Measurements from ENCODE around the gene C10orf67.

The C10orf67 gene

GRCh38 chr10:23317416-23317815, 27.2 kb downstream of the C10orf67 start:
- TF ChIP-seq GATA2 (IDR thresholded peaks at IDR 0.05; ENCODE audit: low read depth, low read length) (no peak), GATA3 (IDR thresholded peaks at IDR 0.05; ENCODE audit: low read depth, low read length) (no peak)

- TF ChIP-seq GATA2 (IDR thresholded peaks at IDR 0.05; ENCODE audit: low read depth, low read length) (no peak), GATA3 (IDR thresholded peaks at IDR 0.05; ENCODE audit: low read depth, low read length) (no peak)
These were observed 28.2 kb downstream of the C10orf67 start for GRCh38 chr10:23316406-23316805.

GRCh38 chr10:23315966-23316365, 28.6 kb downstream of the C10orf67 start:
- TF ChIP-seq GATA3 (IDR thresholded peaks at IDR 0.05; ENCODE audit: low read depth, low read length) (no peak), GATA2 (IDR thresholded peaks at IDR 0.05; ENCODE audit: low read depth, low read length) (no peak)

GRCh38 chr10:23314835-23315239, 29.8 kb downstream of the C10orf67 start:
- TF ChIP-seq GATA2 (IDR thresholded peaks at IDR 0.05; ENCODE audit: low read depth, low read length) (no peak), GATA3 (IDR thresholded peaks at IDR 0.05; ENCODE audit: low read depth, low read length) (no peak)

- TF ChIP-seq GATA3 (IDR thresholded peaks at IDR 0.05; ENCODE audit: low read depth, low read length) (no peak), GATA2 (IDR thresholded peaks at IDR 0.05; ENCODE audit: low read depth, low read length) (no peak)
These were observed 33.6 kb downstream of the C10orf67 start for GRCh38 chr10:23311034-23311433.

GRCh38 chr10:23310404-23310803, 34.2 kb downstream of the C10orf67 start:
- no peak for TF ChIP-seq GATA3 (IDR thresholded peaks at IDR 0.05; ENCODE audit: low read depth, low read length)
- TF ChIP-seq GATA2 (IDR thresholded peaks at IDR 0.05; ENCODE audit: low read depth, low read length): no peak

GRCh38 chr10:23294638-23295247, 49.9 kb downstream of the C10orf67 start:
- TF ChIP-seq GATA2 (IDR thresholded peaks at IDR 0.05; ENCODE audit: low read depth, low read length) (no peak), GATA3 (IDR thresholded peaks at IDR 0.05; ENCODE audit: low read depth, low read length) (no peak)

GRCh38 chr10:23293973-23294590, 50.5 kb downstream of the C10orf67 start:
- no peak for TF ChIP-seq GATA3 (IDR thresholded peaks at IDR 0.05; ENCODE audit: low read depth, low read length)
- TF ChIP-seq GATA2 (IDR thresholded peaks at IDR 0.05; ENCODE audit: low read depth, low read length): no peak

GRCh38 chr10:23293145-23293724, 51.4 kb downstream of the C10orf67 start:
- TF ChIP-seq GATA2 (IDR thresholded peaks at IDR 0.05; ENCODE audit: low read depth, low read length): no peak
- no peak for TF ChIP-seq GATA3 (IDR thresholded peaks at IDR 0.05; ENCODE audit: low read depth, low read length)

GRCh38 chr10:23291551-23292334, 52.9 kb downstream of the C10orf67 start:
- TF ChIP-seq GATA2 (IDR thresholded peaks at IDR 0.05; ENCODE audit: low read depth, low read length) (no peak), GATA3 (IDR thresholded peaks at IDR 0.05; ENCODE audit: low read depth, low read length) (no peak)

- TF ChIP-seq GATA3 (IDR thresholded peaks at IDR 0.05; ENCODE audit: low read depth, low read length) (no peak), GATA2 (IDR thresholded peaks at IDR 0.05; ENCODE audit: low read depth, low read length) (no peak)
These were observed 59.8 kb downstream of the C10orf67 start for GRCh38 chr10:23284674-23285335.

- no peak for TF ChIP-seq GATA3 (IDR thresholded peaks at IDR 0.05; ENCODE audit: low read depth, low read length)
- no peak for TF ChIP-seq GATA2 (IDR thresholded peaks at IDR 0.05; ENCODE audit: low read depth, low read length)
These were observed 60.4 kb downstream of the C10orf67 start for GRCh38 chr10:23284155-23284554.

GRCh38 chr10:23283680-23284079, 60.9 kb downstream of the C10orf67 start:
- TF ChIP-seq GATA2 (IDR thresholded peaks at IDR 0.05; ENCODE audit: low read depth, low read length): no peak
- no peak for TF ChIP-seq GATA3 (IDR thresholded peaks at IDR 0.05; ENCODE audit: low read depth, low read length)

GRCh38 chr10:23281044-23281433, 63.6 kb downstream of the C10orf67 start:
- no peak for TF ChIP-seq GATA2 (IDR thresholded peaks at IDR 0.05; ENCODE audit: low read depth, low read length)
- TF ChIP-seq GATA3 (IDR thresholded peaks at IDR 0.05; ENCODE audit: low read depth, low read length): no peak
